C4-2B (cell line): Measurements from ENCODE around the gene PTBP2.

Source experiments
- CTCF ChIP-seq: fragments of 450-650 bp; conservative IDR thresholded peaks from 2 replicates; pipeline ENCODE4 v1.5.1; 2017; ENCODE audit warnings: mild to moderate bottlenecking
- ZFX ChIP-seq: fragments of 450-650 bp; IDR thresholded peaks from 2 replicates; pipeline ENCODE4 v1.6.1; 2017

GRCh38 chr1:96756789-96757188 lies 35.2 kb downstream of the PTBP2 start:
- TF ChIP-seq CTCF (no peak), ZFX (no peak)
